SK-N-MC (cell line): ENCODE results near the gene CRACR2A.

Experiments
- EZH2 ChIP-seq: fragments of 200-600 bp; sonication (generic); IDR thresholded peaks from one replicate; pipeline ENCODE4 v1.6.1; 2017; ENCODE audit warnings: antibody characterized with exemption
- FOXP2 ChIP-seq: optimal IDR thresholded peaks from 2 replicates; pipeline ENCODE3; 2011; ENCODE audit warnings: mild to moderate bottlenecking, moderate library complexity; ENCODE audit not compliant: insufficient read depth; ENCODE audit errors: extremely low read length, control extremely low read depth
- POLR2AphosphoS5 ChIP-seq: IDR thresholded peaks from 2 replicates; pipeline ENCODE4 v1.6.1; 2012; ENCODE audit warnings: mild to moderate bottlenecking, low read depth, low read length, borderline replicate concordance

- TF ChIP-seq POLR2AphosphoS5 (no peak), FOXP2 (no peak), EZH2 (no peak)
These were observed 122.8 kb downstream of the CRACR2A start for GRCh38 chr12:3630111-3630510.
